Nephron (organoid): Measurements from ENCODE around the gene S1PR3.

Experiments used
- H3K27ac Mint-ChIP-seq, 3 experiments: 2 replicates each; pipeline ENCODE4 v1.8.0; 2020; ENCODE audit warnings: mixed read lengths in 3 of 3, mild to moderate bottlenecking in 2 of 3, moderate library complexity in 1 of 3
- H3K27me3 Mint-ChIP-seq: 2 replicates; pipeline ENCODE4 v1.8.0; 2021; ENCODE audit warnings: low read depth, mild to moderate bottlenecking, moderate library complexity, mixed read lengths
- H3K36me3 Mint-ChIP-seq: 2 replicates; pipeline ENCODE4 v1.8.0; 2020; ENCODE audit warnings: low read depth, mixed read lengths
- H3K4me1 Mint-ChIP-seq: 2 replicates; pipeline ENCODE4 v1.8.0; 2020; ENCODE audit warnings: mixed read lengths
- H3K4me3 Mint-ChIP-seq, 3 experiments: 2 replicates each; pipeline ENCODE4 v1.8.0; 2020; ENCODE audit warnings: mild to moderate bottlenecking in 3 of 3, mixed read lengths in 3 of 3, moderate library complexity in 2 of 3
- H3K9me3 Mint-ChIP-seq: 2 replicates; pipeline ENCODE4 v1.8.0; 2020; ENCODE audit warnings: mixed read lengths
- TF ChIP-seq, protein P1 (sequence below), 3 experiments: fragments of 200-600 bp; sonication (generic); IDR thresholded peaks; one replicate each; pipeline ENCODE4 v1.5.0; 2021; ENCODE audit warnings: antibody characterized with exemption in 3 of 3; ENCODE audit not compliant: unreplicated experiment in 3 of 3

S1PR3 gene

GRCh38 chr9:89014153-89014552 is 22.9 kb downstream of the S1PR3 start:
- no peak overlapping the region for H3K27ac Mint-ChIP-seq
- no peaks in the 10 kb centered on the region for H3K36me3 Mint-ChIP-seq
- peaks cover 5% of the 10 kb centered on the region for H3K4me1 Mint-ChIP-seq
- no peak overlapping the region for H3K4me3 Mint-ChIP-seq
- H3K27me3 Mint-ChIP-seq = no peaks in the 10 kb centered on the region
- TF ChIP-seq, protein P1, sequence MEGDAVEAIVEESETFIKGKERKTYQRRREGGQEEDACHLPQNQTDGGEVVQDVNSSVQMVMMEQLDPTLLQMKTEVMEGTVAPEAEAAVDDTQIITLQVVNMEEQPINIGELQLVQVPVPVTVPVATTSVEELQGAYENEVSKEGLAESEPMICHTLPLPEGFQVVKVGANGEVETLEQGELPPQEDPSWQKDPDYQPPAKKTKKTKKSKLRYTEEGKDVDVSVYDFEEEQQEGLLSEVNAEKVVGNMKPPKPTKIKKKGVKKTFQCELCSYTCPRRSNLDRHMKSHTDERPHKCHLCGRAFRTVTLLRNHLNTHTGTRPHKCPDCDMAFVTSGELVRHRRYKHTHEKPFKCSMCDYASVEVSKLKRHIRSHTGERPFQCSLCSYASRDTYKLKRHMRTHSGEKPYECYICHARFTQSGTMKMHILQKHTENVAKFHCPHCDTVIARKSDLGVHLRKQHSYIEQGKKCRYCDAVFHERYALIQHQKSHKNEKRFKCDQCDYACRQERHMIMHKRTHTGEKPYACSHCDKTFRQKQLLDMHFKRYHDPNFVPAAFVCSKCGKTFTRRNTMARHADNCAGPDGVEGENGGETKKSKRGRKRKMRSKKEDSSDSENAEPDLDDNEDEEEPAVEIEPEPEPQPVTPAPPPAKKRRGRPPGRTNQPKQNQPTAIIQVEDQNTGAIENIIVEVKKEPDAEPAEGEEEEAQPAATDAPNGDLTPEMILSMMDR (IDR thresholded peaks at IDR 0.05; ENCODE audit: unreplicated experiment in 3 of 3) = no peak
- H3K9me3 Mint-ChIP-seq = peaks cover 9% of the 10 kb centered on the region

GRCh38 chr9:89015336-89015735 is 24.1 kb downstream of the S1PR3 start:
- H3K36me3 Mint-ChIP-seq = no peaks in the 10 kb centered on the region
- peaks cover 13% of the 10 kb centered on the region for H3K9me3 Mint-ChIP-seq
- no peak overlapping the region for H3K4me3 Mint-ChIP-seq
- no peaks in the 10 kb centered on the region for H3K27me3 Mint-ChIP-seq
- peaks cover 5% of the 10 kb centered on the region for H3K4me1 Mint-ChIP-seq
- H3K27ac Mint-ChIP-seq = peak overlapping the region in 2 of 3 experiments; percentile 6 to 64
- TF ChIP-seq, protein P1 (IDR thresholded peaks at IDR 0.05; ENCODE audit: unreplicated experiment in 3 of 3) = no peak

GRCh38 chr9:89020754-89021153 is 29.5 kb downstream of the S1PR3 start:
- TF ChIP-seq, protein P1 (IDR thresholded peaks at IDR 0.05; ENCODE audit: unreplicated experiment in 3 of 3) = no peak
- no peaks in the 10 kb centered on the region for H3K27me3 Mint-ChIP-seq
- H3K9me3 Mint-ChIP-seq = peaks cover 10% of the 10 kb centered on the region
- H3K4me1 Mint-ChIP-seq = peaks cover 23% of the 10 kb centered on the region
- peak overlapping the region in 1 of 3 experiments; percentile 67 for H3K27ac Mint-ChIP-seq
- H3K4me3 Mint-ChIP-seq = no peak overlapping the region
- no peaks in the 10 kb centered on the region for H3K36me3 Mint-ChIP-seq

DNA sequence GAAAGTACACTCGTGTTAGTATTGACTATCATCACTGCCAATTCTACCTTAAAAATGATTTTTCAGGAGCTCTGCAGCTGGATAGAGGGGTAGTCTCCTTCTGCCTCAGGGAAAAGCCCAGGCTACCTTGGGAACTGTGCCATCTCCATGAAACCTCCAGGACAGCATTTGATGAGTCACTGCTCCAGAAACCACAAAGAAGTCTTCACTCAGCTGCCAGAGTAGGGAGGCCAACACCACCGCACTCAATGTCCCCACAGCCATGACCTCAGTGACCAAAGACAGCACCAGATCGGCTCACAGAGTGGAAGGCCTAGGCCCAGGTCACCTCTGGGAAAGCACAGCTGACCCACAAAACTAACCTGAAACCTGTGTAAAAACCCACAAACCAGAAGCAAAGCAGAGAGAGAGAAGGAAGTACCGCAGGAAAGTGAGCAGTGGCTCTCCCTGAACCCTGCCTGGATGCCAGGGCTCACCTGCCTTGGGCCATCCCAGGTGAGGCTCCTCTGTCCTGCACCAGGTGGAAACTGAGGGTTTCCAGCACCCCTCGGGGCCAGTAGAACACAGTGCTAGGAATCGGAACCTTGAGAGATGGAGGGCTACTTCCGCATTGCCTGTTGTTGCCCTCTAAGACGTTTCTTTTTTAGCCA is 30.0 kb downstream of the S1PR3 start:
- TF ChIP-seq, protein P1 (IDR thresholded peaks at IDR 0.05; ENCODE audit: unreplicated experiment in 3 of 3) = no peak
- peaks cover 9% of the 10 kb centered on the region for H3K9me3 Mint-ChIP-seq
- peaks cover 22% of the 10 kb centered on the region for H3K4me1 Mint-ChIP-seq
- H3K27ac Mint-ChIP-seq = peak overlapping the region; percentile 59 to 89 (median 67)
- no peaks in the 10 kb centered on the region for H3K36me3 Mint-ChIP-seq
- H3K4me3 Mint-ChIP-seq = no peak overlapping the region
- H3K27me3 Mint-ChIP-seq = no peaks in the 10 kb centered on the region

- peaks cover 22% of the 10 kb centered on the region for H3K4me1 Mint-ChIP-seq
- TF ChIP-seq, protein P1 (IDR thresholded peaks at IDR 0.05; ENCODE audit: unreplicated experiment in 3 of 3) = no peak
- H3K36me3 Mint-ChIP-seq = no peaks in the 10 kb centered on the region
- peaks cover 9% of the 10 kb centered on the region for H3K9me3 Mint-ChIP-seq
- no peaks in the 10 kb centered on the region for H3K27me3 Mint-ChIP-seq
- H3K4me3 Mint-ChIP-seq = no peak overlapping the region
- peak overlapping the region; percentile 48 to 89 (median 67) for H3K27ac Mint-ChIP-seq
Measured at GRCh38 chr9:89022001-89022759, 30.9 kb downstream of the S1PR3 start.
